PC-9 (cell line): ENCODE data around the gene PCMTD2.

Source experiments
- CTCF ChIP-seq: fragments of 200-600 bp; sonication (generic); conservative IDR thresholded peaks from 2 replicates; pipeline ENCODE4 v1.6.1; 2017; ENCODE audit warnings: mixed run types, antibody characterized with exemption, mild to moderate bottlenecking, moderate library complexity
- EZH2 ChIP-seq: fragments of 200-600 bp; sonication (generic); IDR thresholded peaks from 2 replicates; pipeline ENCODE4 v1.8.0; 2017; ENCODE audit warnings: antibody characterized with exemption, low read depth

DNA sequence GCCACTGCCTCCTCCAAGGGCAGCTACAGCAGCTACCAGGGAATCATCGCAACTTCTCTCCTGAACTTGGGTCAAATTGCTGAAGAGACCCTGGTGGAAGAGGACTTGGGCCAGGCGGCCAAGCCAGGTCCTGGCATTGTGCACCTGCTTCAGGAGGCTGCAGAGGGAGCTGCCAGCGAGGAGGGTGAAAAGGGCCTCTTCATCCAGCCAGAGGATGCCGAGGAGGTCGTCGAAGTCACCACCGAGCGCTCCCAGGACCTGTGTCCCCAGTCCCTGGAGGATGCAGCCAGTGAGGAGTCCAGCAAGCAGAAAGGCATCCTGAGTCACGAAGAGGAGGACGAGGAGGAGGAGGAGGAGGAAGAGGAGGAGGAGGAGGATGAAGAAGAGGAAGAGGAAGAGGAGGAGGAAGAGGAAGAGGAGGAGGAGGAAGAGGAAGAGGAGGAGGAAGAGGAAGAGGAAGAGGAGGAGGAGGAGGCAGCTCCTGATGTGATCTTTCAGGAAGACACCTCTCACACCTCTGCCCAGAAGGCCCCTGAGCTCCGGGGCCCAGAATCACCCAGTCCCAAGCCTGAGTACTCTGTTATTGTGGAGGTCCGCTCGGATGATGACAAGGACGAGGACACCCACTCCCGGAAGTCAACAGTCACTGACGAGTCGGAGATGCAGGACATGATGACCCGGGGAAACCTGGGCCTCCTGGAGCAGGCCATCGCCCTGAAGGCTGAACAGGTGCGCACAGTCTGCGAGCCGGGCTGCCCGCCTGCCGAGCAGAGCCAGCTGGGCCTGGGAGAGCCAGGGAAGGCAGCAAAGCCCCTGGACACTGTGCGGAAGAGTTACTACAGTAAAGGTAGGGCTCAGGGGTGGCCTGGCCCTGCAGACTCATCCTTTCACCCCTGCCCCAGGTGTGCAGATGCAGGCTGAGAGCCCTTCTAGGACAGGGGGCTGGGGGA lies 47.6 kb upstream of the PCMTD2 start:
- TF ChIP-seq CTCF (no peak), EZH2 (no peak)
